Retinal pigment epithelial cell (primary cell): ENCODE measurements around the gene BGN.

Experiments used
- DNase-seq: peaks from one replicate; pipeline ENCODE4 v3.0.0-alpha.2; 2010; ENCODE audit warnings: low read depth
- H3K4me3 ChIP-seq: 2 replicates; pipeline ENCODE4 v1.5.1; 2011; ENCODE audit warnings: mild to moderate bottlenecking, low read length, control low read depth, moderate library complexity
- TF ChIP-seq, protein P1 (sequence below): conservative IDR thresholded peaks from 2 replicates; pipeline ENCODE4 v1.5.1; 2011; ENCODE audit warnings: low read depth, low read length, control low read depth, inconsistent platforms

The BGN gene

GRCh38 chrX:153475751-153476281, 19.0 kb upstream of the BGN start:
- no peak for DNase-seq
- H3K4me3 ChIP-seq, result no peak overlapping the region
- TF ChIP-seq, protein P1, sequence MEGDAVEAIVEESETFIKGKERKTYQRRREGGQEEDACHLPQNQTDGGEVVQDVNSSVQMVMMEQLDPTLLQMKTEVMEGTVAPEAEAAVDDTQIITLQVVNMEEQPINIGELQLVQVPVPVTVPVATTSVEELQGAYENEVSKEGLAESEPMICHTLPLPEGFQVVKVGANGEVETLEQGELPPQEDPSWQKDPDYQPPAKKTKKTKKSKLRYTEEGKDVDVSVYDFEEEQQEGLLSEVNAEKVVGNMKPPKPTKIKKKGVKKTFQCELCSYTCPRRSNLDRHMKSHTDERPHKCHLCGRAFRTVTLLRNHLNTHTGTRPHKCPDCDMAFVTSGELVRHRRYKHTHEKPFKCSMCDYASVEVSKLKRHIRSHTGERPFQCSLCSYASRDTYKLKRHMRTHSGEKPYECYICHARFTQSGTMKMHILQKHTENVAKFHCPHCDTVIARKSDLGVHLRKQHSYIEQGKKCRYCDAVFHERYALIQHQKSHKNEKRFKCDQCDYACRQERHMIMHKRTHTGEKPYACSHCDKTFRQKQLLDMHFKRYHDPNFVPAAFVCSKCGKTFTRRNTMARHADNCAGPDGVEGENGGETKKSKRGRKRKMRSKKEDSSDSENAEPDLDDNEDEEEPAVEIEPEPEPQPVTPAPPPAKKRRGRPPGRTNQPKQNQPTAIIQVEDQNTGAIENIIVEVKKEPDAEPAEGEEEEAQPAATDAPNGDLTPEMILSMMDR, result no peak

DNA sequence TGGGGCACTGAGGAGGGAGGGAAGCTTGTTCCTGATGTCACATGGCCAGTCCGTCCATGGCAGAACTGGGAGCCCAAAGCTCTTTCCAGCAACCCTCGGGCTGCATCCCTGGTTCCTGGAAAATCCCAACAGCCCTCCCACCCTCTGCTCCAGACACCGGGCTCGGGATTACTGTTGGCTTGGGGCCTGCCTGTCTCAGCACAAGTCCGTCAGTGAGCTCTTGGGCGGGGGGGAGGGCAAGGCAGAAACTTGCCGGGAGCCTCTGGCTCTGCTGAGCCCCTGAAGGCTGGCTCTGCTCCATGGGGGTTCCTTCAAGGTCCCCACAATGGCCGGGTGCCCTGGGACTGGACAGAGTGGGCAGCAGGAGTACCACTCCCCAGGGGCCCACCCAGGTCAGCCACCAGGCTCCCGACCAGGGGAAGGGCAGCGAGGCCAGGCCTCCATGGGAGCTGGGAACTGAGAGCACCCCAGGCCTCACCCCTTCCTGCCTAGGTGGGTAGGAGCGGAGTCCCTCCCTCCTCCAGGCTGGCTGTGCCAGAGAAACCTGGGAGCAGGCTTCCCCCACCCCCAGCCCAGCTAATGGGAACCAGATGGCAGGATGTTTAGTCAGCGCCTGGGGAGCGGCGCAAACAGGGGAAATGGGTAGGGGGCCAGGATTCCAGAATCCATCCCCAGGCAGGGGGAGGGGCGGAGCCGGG, 18.0 kb upstream of the BGN start:
- TF ChIP-seq, protein P1, result no peak
- no peak overlapping the region for H3K4me3 ChIP-seq
- no peak for DNase-seq

GRCh38 chrX:153477364-153477857, 17.4 kb upstream of the BGN start:
- no peak for DNase-seq
- TF ChIP-seq, protein P1, result no peak
- no peak overlapping the region for H3K4me3 ChIP-seq

GRCh38 chrX:153477901-153478300, 16.9 kb upstream of the BGN start:
- TF ChIP-seq, protein P1, result no peak
- H3K4me3 ChIP-seq, result no peak overlapping the region
- DNase-seq, result no peak

- H3K4me3 ChIP-seq, result no peak overlapping the region
- DNase-seq, result no peak
- TF ChIP-seq, protein P1, result no peak
These were observed 16.0 kb upstream of the BGN start for GRCh38 chrX:153478746-153479145.

GRCh38 chrX:153481043-153481442, 13.7 kb upstream of the BGN start:
- TF ChIP-seq, protein P1, result no peak
- DNase-seq, result no peak
- H3K4me3 ChIP-seq, result no peak overlapping the region

DNA sequence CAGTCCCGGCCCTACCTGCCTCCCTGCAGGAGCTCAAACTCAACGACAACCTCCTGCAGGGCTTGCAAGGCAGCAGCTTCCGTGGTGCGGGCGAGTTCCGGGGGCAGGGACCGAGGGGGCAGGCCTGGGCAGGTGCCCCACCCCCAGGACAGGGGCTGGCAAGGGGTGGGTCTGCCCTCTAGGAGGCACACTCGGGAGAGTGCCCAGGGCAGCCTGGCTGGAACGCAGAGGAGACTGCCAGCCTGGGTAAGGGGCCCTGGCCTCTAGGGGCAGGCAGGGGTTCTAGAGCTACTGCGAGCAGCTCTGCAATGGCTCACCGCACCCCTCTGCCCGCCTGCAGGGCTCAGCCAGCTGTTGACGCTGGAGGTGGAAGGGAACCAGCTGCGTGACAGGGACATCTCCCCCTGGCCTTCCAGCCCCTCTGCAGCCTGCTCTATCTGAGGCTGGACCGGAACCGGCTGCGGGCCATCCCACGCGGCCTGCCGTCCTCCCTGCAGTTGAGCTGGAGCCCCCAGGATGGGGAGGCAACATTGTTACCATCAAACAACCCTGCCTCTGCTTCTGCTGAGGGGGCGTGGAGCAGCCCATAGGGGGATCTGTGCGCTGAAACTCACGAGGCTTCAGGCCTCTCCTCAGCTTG, 12.3 kb upstream of the BGN start:
- TF ChIP-seq, protein P1, result no peak
- no peak for DNase-seq
- H3K4me3 ChIP-seq, result no peak overlapping the region
